ENCODE results near the gene SUPT20H. TPM values are rescaled to one million over a fixed set of nuclear protein-coding genes. Genes with fewer than 3 reads are reported as not detected.

SUPT20H gene
- total RNA-seq, 4 donors from 2014 or later = 24.7 to 50.9 (median 40.6) TPM

- 62% methylated on average over 4 of the region's 4 CpGs for WGBS, 2 donors
- no peak for TF ChIP-seq EP300 (IDR thresholded peaks at IDR 0.05)
- no peak for TF ChIP-seq CTCF (IDR thresholded peaks at IDR 0.05)
- TF ChIP-seq POLR2A (IDR thresholded peaks at IDR 0.05) = no peak
- Histone ChIP-seq H3K9me3 (no peaks in the 10 kb centered on the region), H3K27ac (no peak overlapping the region), H3K27me3 (no peaks in the 10 kb centered on the region), H3K4me1 (no peaks in the 10 kb centered on the region), H3K4me3 (no peak overlapping the region), H3K36me3 (no peaks in the 10 kb centered on the region)
- DNase-seq (ENCODE audit: low spot score in 2 of 2) = no peak
These were observed 37.6 kb upstream of the SUPT20H start for GRCh38 chr13:37097076-37097475.

GRCh38 chr13:37094840-37095239 lies 35.4 kb upstream of the SUPT20H start:
- no peaks in the 10 kb centered on the region for H3K9me3 ChIP-seq
- WGBS, 2 donors = 89 to 94% methylated on average over 4 of the region's 4 CpGs
- TF ChIP-seq EP300 (IDR thresholded peaks at IDR 0.05) (no peak), CTCF (IDR thresholded peaks at IDR 0.05) (no peak), POLR2A (IDR thresholded peaks at IDR 0.05) (no peak)
- no peak for DNase-seq (ENCODE audit: low spot score in 2 of 2)
- no peaks in the 10 kb centered on the region for H3K27me3 ChIP-seq
- no peak overlapping the region for H3K27ac ChIP-seq
- H3K36me3 ChIP-seq = no peaks in the 10 kb centered on the region
- H3K4me3 ChIP-seq = no peak overlapping the region
- H3K4me1 ChIP-seq = no peaks in the 10 kb centered on the region

GRCh38 chr13:37094099-37094498 lies 34.6 kb upstream of the SUPT20H start:
- H3K36me3 ChIP-seq = no peaks in the 10 kb centered on the region
- no peak overlapping the region for H3K4me3 ChIP-seq
- no peaks in the 10 kb centered on the region for H3K9me3 ChIP-seq
- no peaks in the 10 kb centered on the region for H3K4me1 ChIP-seq
- H3K27ac ChIP-seq = no peak overlapping the region
- TF ChIP-seq POLR2A (IDR thresholded peaks at IDR 0.05) (no peak), CTCF (IDR thresholded peaks at IDR 0.05) (no peak), EP300 (IDR thresholded peaks at IDR 0.05) (no peak)
- no peak for DNase-seq (ENCODE audit: low spot score in 2 of 2)
- no peaks in the 10 kb centered on the region for H3K27me3 ChIP-seq
- WGBS, 2 donors = 36 to 42% methylated on average over 3 of the region's 3 CpGs

- Histone ChIP-seq H3K36me3 (no peaks in the 10 kb centered on the region), H3K27me3 (no peaks in the 10 kb centered on the region), H3K9me3 (no peaks in the 10 kb centered on the region), H3K4me3 (no peak overlapping the region), H3K4me1 (no peaks in the 10 kb centered on the region), H3K27ac (no peak overlapping the region)
- no peak for TF ChIP-seq EP300 (IDR thresholded peaks at IDR 0.05)
- TF ChIP-seq CTCF (IDR thresholded peaks at IDR 0.05) = no peak
- TF ChIP-seq POLR2A (IDR thresholded peaks at IDR 0.05) = no peak
- WGBS, 2 donors = 84 to 86% methylated on average over 1 of the region's 1 CpG
- no peak for DNase-seq (ENCODE audit: low spot score in 2 of 2)
These were observed 32.3 kb upstream of the SUPT20H start for GRCh38 chr13:37091835-37092234.

GRCh38 chr13:37090912-37091311 lies 31.4 kb upstream of the SUPT20H start:
- TF ChIP-seq CTCF (IDR thresholded peaks at IDR 0.05) = no peak
- no peak for TF ChIP-seq POLR2A (IDR thresholded peaks at IDR 0.05)
- Histone ChIP-seq H3K4me1 (no peaks in the 10 kb centered on the region), H3K36me3 (no peaks in the 10 kb centered on the region), H3K27ac (no peak overlapping the region), H3K27me3 (no peaks in the 10 kb centered on the region), H3K4me3 (no peak overlapping the region), H3K9me3 (no peaks in the 10 kb centered on the region)
- WGBS, 2 donors = 87 to 91% methylated on average over 2 of the region's 2 CpGs
- DNase-seq (ENCODE audit: low spot score in 2 of 2) = no peak

Measured in tibial nerve (tissue), 4 donors.